A549 (cell line): Measurements from ENCODE around the gene CRB2.

Experiments
- BHLHE40 ChIP-seq: IDR thresholded peaks from 2 replicates; pipeline ENCODE4 v1.6.1; 2012; ENCODE audit warnings: low read depth, low read length, inconsistent platforms
- CEBPB ChIP-seq, 2 experiments: fragments of >200 bp in 1 of 2; sonication (Bioruptor Twin) in 1 of 2; formaldehyde crosslinking in 1 of 2; IDR thresholded peaks; 2 replicates each; pipeline ENCODE4 v1.6.1; 2012 to 2016
- NFE2L2 ChIP-seq: fragments of 150-350 bp; conservative IDR thresholded peaks from 2 replicates; pipeline ENCODE4 v1.6.1; 2014; ENCODE audit warnings: low read length
- POLR2A ChIP-seq: IDR thresholded peaks from 2 replicates; pipeline ENCODE4 v1.6.1; 2012; ENCODE audit warnings: mild to moderate bottlenecking, low read length
- USF2 ChIP-seq: fragments of 450-650 bp; IDR thresholded peaks from 2 replicates; pipeline ENCODE4 v1.6.1; 2014; ENCODE audit warnings: antibody characterized with exemption
- TF ChIP-seq, protein P1 (sequence below): IDR thresholded peaks from 2 replicates; pipeline ENCODE4 v1.6.1; 2012
- TF ChIP-seq, protein P2 (sequence below): fragments of >200 bp; sonication (Bioruptor Twin); formaldehyde crosslinking; IDR thresholded peaks from 3 replicates; pipeline ENCODE4 v1.5.1; 2016
- TF ChIP-seq, protein P3 (sequence below): fragments of >200 bp; sonication (Bioruptor Twin); formaldehyde crosslinking; IDR thresholded peaks from 3 replicates; pipeline ENCODE4 v1.6.1; 2016

DNA sequence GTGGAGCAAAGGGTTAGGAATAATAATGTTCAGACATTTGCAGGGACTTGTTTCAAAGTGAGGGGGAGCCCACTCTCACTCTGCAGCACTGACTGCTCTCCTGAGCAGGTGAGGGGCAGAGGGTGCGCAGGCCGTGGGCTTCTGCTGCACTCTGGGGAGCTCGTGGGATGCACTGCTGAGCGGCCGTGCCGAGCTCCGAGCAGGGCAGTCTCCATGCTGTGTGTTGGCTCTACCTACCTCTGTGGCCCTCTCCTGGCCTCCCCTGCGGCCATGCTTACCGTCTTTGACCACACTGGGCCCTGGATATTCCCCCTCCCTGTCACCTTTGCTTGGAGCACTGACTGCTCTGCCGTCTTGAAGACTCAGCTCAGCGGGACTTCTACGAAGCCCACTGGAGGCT is 33.7 kb downstream of the CRB2 start:
- TF ChIP-seq USF2 (no peak), NFE2L2 (no peak), POLR2A (no peak), BHLHE40 (no peak), CEBPB (IDR thresholded peaks at IDR 0.05) (no peak)
- TF ChIP-seq, protein P1, sequence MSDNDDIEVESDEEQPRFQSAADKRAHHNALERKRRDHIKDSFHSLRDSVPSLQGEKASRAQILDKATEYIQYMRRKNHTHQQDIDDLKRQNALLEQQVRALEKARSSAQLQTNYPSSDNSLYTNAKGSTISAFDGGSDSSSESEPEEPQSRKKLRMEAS: no peak
- TF ChIP-seq, protein P2, sequence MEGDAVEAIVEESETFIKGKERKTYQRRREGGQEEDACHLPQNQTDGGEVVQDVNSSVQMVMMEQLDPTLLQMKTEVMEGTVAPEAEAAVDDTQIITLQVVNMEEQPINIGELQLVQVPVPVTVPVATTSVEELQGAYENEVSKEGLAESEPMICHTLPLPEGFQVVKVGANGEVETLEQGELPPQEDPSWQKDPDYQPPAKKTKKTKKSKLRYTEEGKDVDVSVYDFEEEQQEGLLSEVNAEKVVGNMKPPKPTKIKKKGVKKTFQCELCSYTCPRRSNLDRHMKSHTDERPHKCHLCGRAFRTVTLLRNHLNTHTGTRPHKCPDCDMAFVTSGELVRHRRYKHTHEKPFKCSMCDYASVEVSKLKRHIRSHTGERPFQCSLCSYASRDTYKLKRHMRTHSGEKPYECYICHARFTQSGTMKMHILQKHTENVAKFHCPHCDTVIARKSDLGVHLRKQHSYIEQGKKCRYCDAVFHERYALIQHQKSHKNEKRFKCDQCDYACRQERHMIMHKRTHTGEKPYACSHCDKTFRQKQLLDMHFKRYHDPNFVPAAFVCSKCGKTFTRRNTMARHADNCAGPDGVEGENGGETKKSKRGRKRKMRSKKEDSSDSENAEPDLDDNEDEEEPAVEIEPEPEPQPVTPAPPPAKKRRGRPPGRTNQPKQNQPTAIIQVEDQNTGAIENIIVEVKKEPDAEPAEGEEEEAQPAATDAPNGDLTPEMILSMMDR: no peak
- TF ChIP-seq, protein P3, sequence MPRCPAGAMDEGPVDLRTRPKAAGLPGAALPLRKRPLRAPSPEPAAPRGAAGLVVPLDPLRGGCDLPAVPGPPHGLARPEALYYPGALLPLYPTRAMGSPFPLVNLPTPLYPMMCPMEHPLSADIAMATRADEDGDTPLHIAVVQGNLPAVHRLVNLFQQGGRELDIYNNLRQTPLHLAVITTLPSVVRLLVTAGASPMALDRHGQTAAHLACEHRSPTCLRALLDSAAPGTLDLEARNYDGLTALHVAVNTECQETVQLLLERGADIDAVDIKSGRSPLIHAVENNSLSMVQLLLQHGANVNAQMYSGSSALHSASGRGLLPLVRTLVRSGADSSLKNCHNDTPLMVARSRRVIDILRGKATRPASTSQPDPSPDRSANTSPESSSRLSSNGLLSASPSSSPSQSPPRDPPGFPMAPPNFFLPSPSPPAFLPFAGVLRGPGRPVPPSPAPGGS: no peak
